ENCODE measurements around the gene PLCD4. TPM values are rescaled to one million over a fixed set of nuclear protein-coding genes. Genes with fewer than 3 reads are reported as not detected.

The PLCD4 gene
- total and polyA plus RNA-seq, 2 of the 8 experiments (the other 6 are each of a cell fraction or from before 2014, with no cell fraction given): 0.21 to 0.50 TPM

DNA sequence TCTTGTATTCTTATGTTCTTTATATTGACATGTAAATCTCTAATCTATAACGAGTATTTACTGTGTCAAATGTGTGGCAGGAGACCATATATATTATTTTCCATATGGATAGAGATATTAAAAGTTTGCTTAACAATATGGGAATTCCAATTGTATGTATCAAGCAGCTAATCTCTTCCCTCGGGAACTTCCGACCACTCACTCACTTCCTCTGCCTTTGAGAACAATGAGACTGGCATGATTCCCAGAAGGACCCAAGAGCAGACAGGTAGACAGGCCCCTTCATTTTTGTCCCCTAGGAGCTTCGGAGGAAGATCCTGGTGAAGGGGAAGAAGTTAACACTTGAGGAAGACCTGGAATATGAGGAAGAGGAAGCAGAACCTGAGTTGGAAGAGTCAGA lies 24.1 kb downstream of the PLCD4 start:
- DNase-seq (ENCODE audit: low read depth in 1 of 2, low spot score in 2 of 2): no peak
- FAIRE-seq: no peak
- TF ChIP-seq YY1 (IDR thresholded peaks at IDR 0.05; ENCODE audit: low read depth, low read length) (no peak), TAF7 (optimal IDR thresholded peaks at IDR 0.05; ENCODE audit: borderline replicate concordance, low read depth, low read length) (no peak), CTBP2 (IDR thresholded peaks at IDR 0.05; ENCODE audit: borderline replicate concordance, insufficient read depth, insufficient read length, low read length) (no peak), SP1 (IDR thresholded peaks at IDR 0.05; ENCODE audit: low read depth, low read length) (no peak), POLR2AphosphoS5 (IDR thresholded peaks at IDR 0.05; ENCODE audit: low read depth, low read length) (no peak), EZH2 (IDR thresholded peaks at IDR 0.05; ENCODE audit: low read depth, low read length, severe bottlenecking) (no peak), BCL11A (IDR thresholded peaks at IDR 0.05; ENCODE audit: low read depth in 2 of 2, low read length in 2 of 2) (no peak), TAF1 (IDR thresholded peaks at IDR 0.05; ENCODE audit: low read depth, low read length) (no peak), HDAC6 (IDR thresholded peaks at IDR 0.05; ENCODE audit: low read depth, low read length) (no peak), SP2 (IDR thresholded peaks at IDR 0.05; ENCODE audit: low read length) (no peak), CHD2 (IDR thresholded peaks at IDR 0.05; ENCODE audit: low read length) (no peak), EP300 (IDR thresholded peaks at IDR 0.05; ENCODE audit: borderline replicate concordance in 1 of 2, low read depth in 2 of 2, low read length in 2 of 2) (no peak), GABPA (IDR thresholded peaks at IDR 0.05; ENCODE audit: borderline replicate concordance, insufficient read depth, low read length) (no peak), EGR1 (IDR thresholded peaks at IDR 0.05; ENCODE audit: borderline replicate concordance, low read depth, low read length) (no peak)
- TF ChIP-seq, protein P1, sequence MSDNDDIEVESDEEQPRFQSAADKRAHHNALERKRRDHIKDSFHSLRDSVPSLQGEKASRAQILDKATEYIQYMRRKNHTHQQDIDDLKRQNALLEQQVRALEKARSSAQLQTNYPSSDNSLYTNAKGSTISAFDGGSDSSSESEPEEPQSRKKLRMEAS (IDR thresholded peaks at IDR 0.05): no peak

More for the DNA sequence above, 24.1 kb downstream of the PLCD4 start:
- H2AK5ac ChIP-seq (ENCODE audit: low read depth, low read length): no peak overlapping the region
- H3K14ac ChIP-seq (ENCODE audit: insufficient read length): no peak overlapping the region
- H3K4ac ChIP-seq (replicated peaks; ENCODE audit: insufficient read length, low read depth, low read length): no peak overlapping the region
- 86% methylated on average over 4 of the region's 4 CpGs; no CpG with 5 or more reads in 1 of the 2 experiments for WGBS, 2 experiments (ENCODE audit: extremely low coverage in 1 of 2, insufficient coverage in 1 of 2, insufficient read length in 1 of 2, insufficient replicate concordance in 2 of 2, low coverage in 1 of 2, low lambda C conversion rate in 2 of 2, missing lambda C conversion rate in 1 of 2)
- no peak overlapping the region for H2BK12ac ChIP-seq (ENCODE audit: low read depth, low read length)
- H3K18ac ChIP-seq (ENCODE audit: extremely low read depth, low read length): no peak overlapping the region
- no peak overlapping the region for H3K4me3 ChIP-seq (ENCODE audit: extremely low read depth in 1 of 4, insufficient read depth in 2 of 4, low read depth in 3 of 4, low read length in 4 of 4)
- no peaks in the 10 kb centered on the region for H3K79me1 ChIP-seq (ENCODE audit: low read depth, low read length)
- H4K91ac ChIP-seq (replicated peaks; ENCODE audit: insufficient read length, low read length): no peak overlapping the region
- H3K23me2 ChIP-seq (ENCODE audit: low read depth, low read length): no peaks in the 10 kb centered on the region
- H2BK5ac ChIP-seq (ENCODE audit: low read depth, low read length): no peak overlapping the region
- H3K4me2 ChIP-seq (ENCODE audit: insufficient read depth in 1 of 2, low read depth in 2 of 2, low read length in 2 of 2): no peak overlapping the region
- H3K4me1 ChIP-seq (replicated peaks in 1 of 4; ENCODE audit: control insufficient read depth in 3 of 4, insufficient read depth in 4 of 4, low read length in 3 of 4): no peaks in the 10 kb centered on the region
- no peak overlapping the region for H2AFZ ChIP-seq (ENCODE audit: low read length)
- no peak overlapping the region for H3K27ac ChIP-seq (ENCODE audit: low read depth, low read length)
- H4K8ac ChIP-seq (ENCODE audit: extremely low read depth, insufficient read depth, low read length): no peak overlapping the region
- H3K56ac ChIP-seq (replicated peaks; ENCODE audit: insufficient read length, low read depth, low read length): no peak overlapping the region
- H4K5ac ChIP-seq (ENCODE audit: insufficient read length, low read depth, low read length): no peak overlapping the region
- H3K36me3 ChIP-seq (ENCODE audit: control insufficient read depth in 2 of 4, insufficient read depth in 4 of 4, low read length in 3 of 4): peaks cover 2 to 26% (median 16%) of the 10 kb centered on the region in 4 experiments; a peak in 6 of 8 replicates
- H2BK120ac ChIP-seq (replicated peaks; ENCODE audit: low read depth, low read length): no peak overlapping the region
- no peaks in the 10 kb centered on the region; a peak in 1 of 7 replicates for H3K27me3 ChIP-seq (replicated peaks in 1 of 4; ENCODE audit: control insufficient read depth in 3 of 4, extremely low read depth in 1 of 4, insufficient read depth in 3 of 4, low read length in 3 of 4)
- POLR2A ChIA-PET (ENCODE audit: partially characterized antibody): interaction anchor here (1.3 to 2.3 kb wide), 3 partner anchors 9 to 27 kb away, joined by 3 to 7 read pairs (median 5); partner anchors contain the start of genes BCS1L and ZNF142
- no peaks in the 10 kb centered on the region for H3K9me3 ChIP-seq (ENCODE audit: insufficient read depth in 2 of 2, low read depth in 1 of 2, low read length in 1 of 2)
- CTCF ChIA-PET (ENCODE audit: partially characterized antibody): interaction anchor here (2.2 to 2.6 kb wide), 2 partner anchors 14 to 16 kb away, joined by 10 read pairs; no protein-coding TSS in a partner anchor
- H2BK15ac ChIP-seq (ENCODE audit: low read length): no peak overlapping the region
- no peak overlapping the region for H3K23ac ChIP-seq (ENCODE audit: insufficient read length)
- H3K9ac ChIP-seq (replicated peaks in 1 of 4; ENCODE audit: extremely low read depth in 1 of 4, low read depth in 3 of 4, low read length in 3 of 4): no peak overlapping the region
- no peaks in the 10 kb centered on the region for H3K79me2 ChIP-seq (ENCODE audit: control insufficient read depth in 1 of 2, insufficient read depth in 2 of 2, low read length in 2 of 2)
- no peaks in the 10 kb centered on the region for H4K20me1 ChIP-seq (replicated peaks in 1 of 2; ENCODE audit: control insufficient read depth in 1 of 2, insufficient read depth in 2 of 2, low read length in 2 of 2)
- no peak overlapping the region for H2BK20ac ChIP-seq (ENCODE audit: low read length)
